Fibroblast of pulmonary artery (primary cell): ENCODE data around the gene AKR1C4.
A peak's percentile ranks its signal among the peaks of the same experiment; 100 is the strongest.
"Not testable (repeated sequence)": the region's sequence is repeated elsewhere in the genome, so short reads cannot be mapped to it uniquely, and the experiment has no call there.

ENCODE experiments used
- DNase-seq: peaks from one replicate; pipeline ENCODE4 v3.0.0-alpha.2; 2010; ENCODE audit warnings: low read depth
- H3K4me3 ChIP-seq: replicated peaks from 2 replicates; pipeline ENCODE4 v1.5.1; 2011; ENCODE audit warnings: low read depth, mild to moderate bottlenecking, control low read depth, low read length, moderate library complexity
- CTCF ChIP-seq: IDR thresholded peaks from 2 replicates; pipeline ENCODE4 v1.5.1; 2011; ENCODE audit warnings: mild to moderate bottlenecking, control low read depth, low read length, inconsistent platforms; ENCODE audit errors: missing control alignments

Gene AKR1C4

GRCh38 chr10:5229019-5229418 is 32.4 kb downstream of the AKR1C4 start:
- TF ChIP-seq CTCF, result no peak
- no peak overlapping the region for H3K4me3 ChIP-seq
- DNase-seq, result no peak

DNA sequence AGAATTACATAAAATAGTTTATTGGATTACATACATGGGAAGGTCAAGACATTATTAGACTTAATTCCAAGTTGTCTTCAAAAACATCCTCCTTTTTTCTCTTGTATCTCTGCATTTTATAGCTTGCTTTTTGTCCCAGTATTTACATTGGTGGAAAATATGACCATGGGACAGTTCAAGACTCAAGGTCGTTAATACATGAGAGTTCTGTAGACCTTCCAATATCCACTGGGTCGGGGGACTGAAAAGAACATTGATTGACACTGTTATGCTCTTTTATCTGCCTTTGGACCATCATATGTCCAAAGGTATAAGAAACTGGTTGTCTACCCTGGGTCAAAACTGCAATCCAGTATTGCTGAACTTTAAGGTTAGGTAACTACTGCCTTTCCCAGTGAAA is 36.7 kb downstream of the AKR1C4 start:
- no peak overlapping the region for H3K4me3 ChIP-seq
- TF ChIP-seq CTCF, result no peak
- no peak for DNase-seq

DNA sequence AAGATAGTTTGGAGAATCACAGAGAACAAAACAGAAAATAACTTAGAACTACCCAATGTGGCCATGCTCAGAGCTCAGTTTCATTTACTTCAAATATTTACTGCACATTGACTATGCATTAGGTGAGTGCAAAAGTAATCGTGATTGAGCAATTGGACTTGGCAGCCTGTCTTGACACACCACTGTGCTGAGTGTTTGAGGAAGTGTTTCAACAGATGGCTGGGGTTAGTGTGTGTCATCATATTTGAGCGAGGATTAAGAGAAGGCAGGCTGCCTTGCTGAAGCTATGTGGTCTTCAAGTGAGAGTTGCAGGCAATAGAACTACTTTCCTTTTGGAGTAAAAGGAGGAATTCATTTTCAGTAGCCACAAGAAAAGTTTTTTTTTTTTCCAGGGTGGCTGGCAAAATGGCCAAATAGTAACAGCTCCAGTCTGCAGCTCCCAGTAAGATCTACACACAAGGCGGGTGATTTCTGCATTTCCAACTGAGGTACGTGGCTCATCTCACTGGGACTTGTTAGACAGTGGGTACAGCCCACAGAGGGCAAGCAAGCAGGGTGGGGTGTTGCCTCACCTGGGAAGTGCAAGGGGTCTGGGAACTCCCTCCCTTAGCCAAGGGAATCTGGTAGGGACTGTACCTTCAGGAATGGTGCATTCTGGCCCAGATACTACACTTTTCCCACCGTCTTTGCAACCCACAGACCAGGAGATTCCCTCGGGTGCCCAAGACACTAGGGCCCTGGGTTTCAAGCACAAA is 37.6 kb downstream of the AKR1C4 start:
- TF ChIP-seq CTCF, result no peak
- peak; percentile 91 for DNase-seq
- H3K4me3 ChIP-seq, result no peak overlapping the region

DNA sequence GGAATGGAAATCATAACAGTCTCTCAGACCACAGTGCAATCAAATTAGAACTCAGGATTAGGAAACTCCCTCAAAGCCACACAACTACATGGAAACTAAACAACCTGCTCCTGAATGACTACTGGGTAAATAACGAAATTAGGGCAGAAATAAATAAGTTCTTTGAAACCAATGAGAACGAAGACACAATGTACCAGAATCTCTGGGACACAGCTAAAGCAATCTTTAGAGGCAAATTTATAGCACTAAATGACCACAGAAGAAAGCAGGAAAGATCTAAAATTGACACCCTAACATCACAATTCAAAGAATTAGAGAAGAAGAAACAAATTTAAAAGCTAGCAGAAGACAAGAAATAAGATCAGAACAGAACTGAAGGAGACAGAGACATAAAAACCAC is 40.9 kb downstream of the AKR1C4 start:
- not testable (repeated sequence) for DNase-seq, H3K4me3 ChIP-seq

- no peak overlapping the region for H3K4me3 ChIP-seq
- no peak for TF ChIP-seq CTCF
- DNase-seq, result no peak
Observed at GRCh38 chr10:5242585-5242984, 45.9 kb downstream of the AKR1C4 start.

DNA sequence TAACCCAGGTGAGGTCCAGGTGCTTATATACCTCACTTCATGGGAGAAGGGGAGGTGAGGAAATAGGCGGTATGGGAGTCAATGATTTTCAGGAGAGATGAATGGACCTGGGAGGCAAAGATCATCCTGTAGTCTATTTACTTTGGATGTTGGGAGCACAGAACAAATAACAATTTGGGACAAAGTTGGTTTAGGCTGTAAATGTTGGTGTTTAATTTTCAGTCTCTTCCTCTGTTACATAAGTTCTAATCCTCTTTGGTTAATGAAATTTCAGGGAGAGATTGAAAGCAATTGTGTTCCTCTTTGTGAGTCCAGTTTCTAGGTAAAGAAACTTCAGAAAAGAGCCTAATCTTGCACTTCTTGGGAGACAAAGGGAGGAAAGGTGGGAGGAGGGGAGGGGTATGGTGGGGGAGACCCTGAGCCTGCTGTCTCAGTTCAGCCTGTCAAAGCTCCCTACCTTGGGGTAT is 46.9 kb downstream of the AKR1C4 start:
- DNase-seq, result no peak
- H3K4me3 ChIP-seq, result no peak overlapping the region
- TF ChIP-seq CTCF, result no peak

- DNase-seq, result peak; percentile 66
- no peak overlapping the region for H3K4me3 ChIP-seq
- no peak for TF ChIP-seq CTCF
Observed at GRCh38 chr10:5252177-5253037, 55.8 kb downstream of the AKR1C4 start.
